PC-3 (cell line): Measurements from ENCODE around the gene AKR1C2. TPM values are rescaled to one million over a fixed set of nuclear protein-coding genes. Genes with fewer than 3 reads are reported as not detected.
A peak's percentile ranks its signal among the peaks of the same experiment; 100 is the strongest.
"Not testable (repeated sequence)": the region's sequence is repeated elsewhere in the genome, so short reads cannot be mapped to it uniquely, and the experiment has no call there.

Source experiments
- ATAC-seq: fragments of 200-7000 bp; cut with Tn5 transposase; 2 replicates; pipeline ENCODE4 v1.9.1; 2020; ENCODE audit warnings: mild to moderate bottlenecking, moderate library complexity
- BruUV-seq: library from RNA; stranded (reverse); fragments of 400-500 nt; replicated peaks from 2 replicates; lab custom pipeline; 2021; lab: Mats Ljungman, UMichigan
- CTCF ChIA-PET: fragments of 300-600 bp; sonication (Branson Sonifier 250); formaldehyde crosslinking; loops from one replicate; lab custom pipeline; 2022; ENCODE audit warnings: antibody characterized with exemption; lab: Charles Lee
- POLR2A ChIA-PET: fragments of 300-600 bp; sonication (Branson Sonifier 250); formaldehyde crosslinking; loops from one replicate; lab custom pipeline; 2022; ENCODE audit warnings: antibody characterized with exemption; ENCODE audit not compliant: unreplicated experiment; lab: Charles Lee
- DNase-seq: peaks from one replicate; pipeline ENCODE4 v3.0.0-alpha.2; 2015
- H2AFZ ChIP-seq: fragments of 300-600 bp; sonication (generic); 2 replicates; pipeline ENCODE4 v1.6.0; 2016; ENCODE audit warnings: antibody characterized with exemption, low read length
- H3F3A ChIP-seq: fragments of 300-600 bp; sonication (generic); one replicate; pipeline ENCODE4 v1.6.0; 2017; ENCODE audit warnings: antibody characterized with exemption, low read length, control low read depth, mild to moderate bottlenecking; ENCODE audit not compliant: unreplicated experiment
- H3K27ac ChIP-seq: fragments of 300-600 bp; sonication (generic); 2 replicates; pipeline ENCODE4 v1.5.1; 2016; ENCODE audit warnings: mild to moderate bottlenecking, low read length
- H3K27me3 ChIP-seq: fragments of 300-600 bp; sonication (generic); 2 replicates; pipeline ENCODE4 v1.6.1; 2016; ENCODE audit warnings: low read length, mixed read lengths
- H3K36me3 ChIP-seq: fragments of 300-600 bp; sonication (generic); 2 replicates; pipeline ENCODE4 v1.6.1; 2016; ENCODE audit warnings: low read depth, mixed run types, low read length, mixed read lengths
- H3K4me1 ChIP-seq: fragments of 300-600 bp; sonication (generic); 2 replicates; pipeline ENCODE4 v1.5.1; 2016; ENCODE audit warnings: low read length; ENCODE audit not compliant: insufficient read depth
- H3K4me2 ChIP-seq: fragments of 300-600 bp; sonication (generic); 2 replicates; pipeline ENCODE4 v1.6.0; 2016; ENCODE audit warnings: low read length
- H3K4me3 ChIP-seq: fragments of 300-600 bp; sonication (generic); 2 replicates; pipeline ENCODE4 v1.5.1; 2016; ENCODE audit warnings: mild to moderate bottlenecking, low read length, mixed read lengths
- H3K79me2 ChIP-seq: fragments of 300-600 bp; sonication (generic); 2 replicates; pipeline ENCODE4 v1.6.1; 2017; ENCODE audit warnings: low read length, mixed read lengths
- H3K9ac ChIP-seq: fragments of 300-600 bp; sonication (generic); 2 replicates; pipeline ENCODE4 v1.6.0; 2016; ENCODE audit warnings: mild to moderate bottlenecking, low read length
- H3K9me2 ChIP-seq: fragments of 300-600 bp; sonication (generic); replicated peaks from 2 replicates; pipeline ENCODE4 v1.6.1; 2016; ENCODE audit warnings: mixed run types, low read length, mixed read lengths
- H3K9me3 ChIP-seq: fragments of 300-600 bp; sonication (generic); 2 replicates; pipeline ENCODE4 v1.6.1; 2016; ENCODE audit warnings: low read length, mixed read lengths
- H4K20me1 ChIP-seq: fragments of 300-600 bp; sonication (generic); 2 replicates; pipeline ENCODE4 v1.6.1; 2016; ENCODE audit warnings: low read length, mixed read lengths
- intact Hi-C: fragments of 100-400 bp; cut with micrococcal nuclease; formaldehyde crosslinking; loops from 2 replicates; pipeline ENCODE4 v1.9.0; 2023
- total RNA-seq: library from RNA; depleted of rRNA; stranded (reverse); fragments of >200 nt; gene quantifications from 2 replicates; pipeline ENCODE4 v1.2.3, GENCODE V29; 2014

The AKR1C2 gene
- total RNA-seq, 1 experiment from 2014 or later = 0.66 TPM

GRCh38 chr10:4962876-4963814 is 40.5 kb downstream of the AKR1C2 start, which contains the start of gene AKR1C1:
TSS of gene AKR1C1 (plus strand) at chr10:4963415. CDS start at chr10:4963445, 30 bp downstream.
- TSS peak; percentile 78 for BruUV-seq
- peak; percentile 94 for ATAC-seq
- POLR2A ChIA-PET = interaction anchor here (0.6 kb wide), 1 partner anchor 483 kb away, joined by 4 read pairs; no protein-coding TSS in a partner anchor
- H3K4me3 ChIP-seq, H3K4me1 ChIP-seq, H3K27ac ChIP-seq, H3K9me2 ChIP-seq, H3K9me3 ChIP-seq, intact Hi-C loops, H3K4me2 ChIP-seq, H3K36me3 ChIP-seq, H4K20me1 ChIP-seq, H2AFZ ChIP-seq, DNase-seq, H3K79me2 ChIP-seq, H3K9ac ChIP-seq, CTCF ChIA-PET, H3K27me3 ChIP-seq, H3F3A ChIP-seq: not testable (repeated sequence)

- H3K36me3 ChIP-seq, H3K4me2 ChIP-seq, H3K9me2 ChIP-seq, BruUV-seq, H3K9me3 ChIP-seq, H3K79me2 ChIP-seq, H3K4me3 ChIP-seq, H3K27ac ChIP-seq, CTCF ChIA-PET, H2AFZ ChIP-seq, H3K4me1 ChIP-seq, POLR2A ChIA-PET, H4K20me1 ChIP-seq, H3K9ac ChIP-seq, intact Hi-C loops, H3K27me3 ChIP-seq, H3F3A ChIP-seq, DNase-seq: not testable (repeated sequence)
- ATAC-seq = 0 out of 2 replicates have a peak, but pooled peaks have one; percentile 27
Measured at GRCh38 chr10:4962308-4962707, 41.3 kb downstream of the AKR1C2 start.

GRCh38 chr10:4961558-4961957 is 42.1 kb downstream of the AKR1C2 start:
- intact Hi-C loops, CTCF ChIA-PET: not testable (repeated sequence)
- POLR2A ChIA-PET = interaction anchor here (0.6 kb wide), 1 partner anchor 1507 kb away, joined by 3 read pairs; no protein-coding TSS in a partner anchor

GRCh38 chr10:4956955-4957645 is 46.6 kb downstream of the AKR1C2 start:
- H3F3A ChIP-seq, H3K9ac ChIP-seq, H3K9me3 ChIP-seq, H3K9me2 ChIP-seq, H3K36me3 ChIP-seq, H3K27me3 ChIP-seq, H3K4me1 ChIP-seq, CTCF ChIA-PET, BruUV-seq, POLR2A ChIA-PET, H2AFZ ChIP-seq, H3K4me3 ChIP-seq, H4K20me1 ChIP-seq, H3K79me2 ChIP-seq: not testable (repeated sequence)
- ATAC-seq (peak; percentile 93), DNase-seq (peak; percentile 61)
- peak overlapping the region; percentile 66 for H3K27ac ChIP-seq
- 0 out of 2 replicates have a peak overlapping the region, but pooled peaks have one; percentile 26 for H3K4me2 ChIP-seq
- intact Hi-C loops = loop anchor here (10.0 kb wide), 1 partner anchor 102 kb away; no protein-coding TSS in a partner anchor

More at GRCh38 chr10:4961558-4961957, 42.1 kb downstream of the AKR1C2 start:
- BruUV-seq, H3K4me2 ChIP-seq, H4K20me1 ChIP-seq, ATAC-seq, H3K4me3 ChIP-seq, H3K27ac ChIP-seq, H3K4me1 ChIP-seq, H3K27me3 ChIP-seq, H3K9me2 ChIP-seq, H3K79me2 ChIP-seq, H3K9ac ChIP-seq, DNase-seq, H2AFZ ChIP-seq, H3K36me3 ChIP-seq, H3F3A ChIP-seq, H3K9me3 ChIP-seq: not testable (repeated sequence)

- H3K27ac ChIP-seq, H3K9me3 ChIP-seq, H3K27me3 ChIP-seq, DNase-seq, H4K20me1 ChIP-seq, H3F3A ChIP-seq, H3K36me3 ChIP-seq, CTCF ChIA-PET, H3K9me2 ChIP-seq, H2AFZ ChIP-seq, H3K4me1 ChIP-seq, H3K4me2 ChIP-seq, H3K4me3 ChIP-seq, BruUV-seq, POLR2A ChIA-PET, H3K9ac ChIP-seq, ATAC-seq, H3K79me2 ChIP-seq: not testable (repeated sequence)
- intact Hi-C loops = loop anchor here (10.0 kb wide), 1 partner anchor 101 kb away; no protein-coding TSS in a partner anchor
Measured at GRCh38 chr10:4956088-4956487, 47.6 kb downstream of the AKR1C2 start.
